Panc1 (cell line): ENCODE results near the gene FCN2. TPM values are rescaled to one million over a fixed set of nuclear protein-coding genes. Genes with fewer than 3 reads are reported as not detected.

Source experiments
- ATAC-seq: fragments of 200-7000 bp; cut with Tn5 transposase; 2 replicates; pipeline ENCODE4 v1.9.1; 2020; ENCODE audit warnings: mild to moderate bottlenecking, moderate library complexity
- BruUV-seq: library from RNA; stranded (reverse); fragments of 400-500 nt; replicated peaks from 2 replicates; lab custom pipeline; 2021; lab: Mats Ljungman, UMichigan
- CTCF ChIA-PET: fragments of 300-600 bp; sonication (Branson Sonifier 250); formaldehyde crosslinking; loops from one replicate; lab custom pipeline; 2022; ENCODE audit warnings: antibody characterized with exemption; lab: Charles Lee
- POLR2A ChIA-PET: fragments of 300-600 bp; sonication (Branson Sonifier 250); formaldehyde crosslinking; loops from one replicate; lab custom pipeline; 2022; ENCODE audit warnings: antibody characterized with exemption; lab: Charles Lee
- DNase-seq: peaks from one replicate; pipeline ENCODE4 v3.0.0-alpha.2; 2010; ENCODE audit warnings: low read depth, low spot score
- H3K27ac ChIP-seq: 2 replicates; pipeline ENCODE4 v1.5.1; 2011; ENCODE audit warnings: mild to moderate bottlenecking, low read length, inconsistent platforms
- H3K27me3 ChIP-seq: fragments of 200-500 bp; sonication (Bioruptor generic); 2 replicates; pipeline ENCODE4 v1.6.0; 2014; ENCODE audit warnings: low read length, inconsistent platforms; ENCODE audit not compliant: control insufficient read depth, insufficient read depth
- H3K36me3 ChIP-seq: fragments of 200-500 bp; sonication (Bioruptor generic); 2 replicates; pipeline ENCODE4 v1.5.1; 2014; ENCODE audit warnings: inconsistent platforms, mild to moderate bottlenecking, low read length, moderate library complexity; ENCODE audit not compliant: control insufficient read depth, insufficient read depth
- H3K4me1 ChIP-seq: 2 replicates; pipeline ENCODE4 v1.5.1; 2011; ENCODE audit warnings: inconsistent platforms, mild to moderate bottlenecking, low read length, moderate library complexity; ENCODE audit not compliant: control insufficient read depth, insufficient read depth
- H3K4me3 ChIP-seq, 2 experiments: 2 replicates each; pipeline ENCODE4 v1.5.1; 2011 to 2012; ENCODE audit warnings: low read depth in 2 of 2, low read length in 2 of 2, mild to moderate bottlenecking in 2 of 2, inconsistent platforms in 1 of 2, moderate library complexity in 1 of 2
- H3K9me3 ChIP-seq: fragments of 200-500 bp; sonication (Bioruptor generic); 2 replicates; pipeline ENCODE4 v1.5.1; 2014; ENCODE audit warnings: low read depth, mild to moderate bottlenecking, inconsistent platforms, low read length, moderate library complexity; ENCODE audit not compliant: control insufficient read depth, insufficient read depth
- POLR2AphosphoS5 ChIP-seq: IDR thresholded peaks from 2 replicates; pipeline ENCODE4 v1.6.1; 2012; ENCODE audit warnings: mild to moderate bottlenecking, low read depth, low read length, moderate library complexity
- SIN3A ChIP-seq: IDR thresholded peaks from 2 replicates; pipeline ENCODE4 v1.6.1; 2012; ENCODE audit warnings: low read depth, mild to moderate bottlenecking, low read length, moderate library complexity, borderline replicate concordance; ENCODE audit not compliant: insufficient read depth
- TCF7L2 ChIP-seq: IDR thresholded peaks from 2 replicates; pipeline ENCODE4 v1.6.1; 2011; ENCODE audit warnings: mild to moderate bottlenecking, low read depth, low read length, inconsistent platforms
- in situ Hi-C: cut with HindIII; loops from 2 replicates; pipeline ENCODE4 v1.10.0; 2016; ENCODE audit warnings: low sequenced_read_pairs, low pct_unique_long_range_greater_than_20kb
- intact Hi-C: fragments of 100-400 bp; cut with micrococcal nuclease; formaldehyde crosslinking; loops from one replicate; pipeline ENCODE4 v1.10.0; 2022; ENCODE audit not compliant: unreplicated experiment
- total RNA-seq: library from RNA; stranded (reverse); gene quantifications from one replicate; pipeline ENCODE4 v1.2.1, GENCODE V29; 2021; ENCODE audit not compliant: unreplicated experiment
- TF ChIP-seq, protein P1 (sequence below), 2 experiments: IDR thresholded peaks; 2 replicates each; pipeline ENCODE4 v1.6.1; 2011 to 2012; ENCODE audit warnings: low read depth in 2 of 2, control low read depth in 1 of 2, low read length in 1 of 2, mild to moderate bottlenecking in 1 of 2, moderate library complexity in 1 of 2; ENCODE audit not compliant: insufficient read depth in 1 of 2
- TF ChIP-seq, protein P2 (sequence below): fragments of 450-650 bp; IDR thresholded peaks from 2 replicates; pipeline ENCODE4 v1.5.1; 2017; ENCODE audit warnings: mild to moderate bottlenecking

The FCN2 gene
- total RNA-seq, 1 experiment from 2014 or later: not detected

DNA sequence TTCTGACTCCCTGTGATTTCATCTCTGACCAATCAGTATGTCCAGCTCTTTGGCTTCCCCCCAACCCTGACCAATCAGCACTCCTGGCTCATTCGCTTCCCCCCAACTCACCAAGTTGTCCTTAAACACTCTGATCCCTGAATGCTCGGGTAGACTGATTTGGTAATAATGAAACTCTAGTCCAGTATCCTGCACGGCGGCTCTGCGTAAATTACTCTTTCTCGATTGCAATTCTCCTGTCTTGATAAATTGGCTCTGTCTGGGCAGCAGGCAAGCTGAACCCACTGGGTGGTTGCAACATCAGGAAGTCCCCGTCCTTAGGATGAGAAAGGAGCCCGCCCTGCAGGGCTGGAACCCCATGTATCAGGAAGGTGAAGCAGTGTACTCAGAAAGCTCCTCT is 10.4 kb downstream of the FCN2 start:
- Histone ChIP-seq H3K4me1 (no peaks in the 10 kb centered on the region), H3K36me3 (no peaks in the 10 kb centered on the region), H3K27ac (no peak overlapping the region), H3K27me3 (no peaks in the 10 kb centered on the region; the same call in 1 of the 2 replicates), H3K9me3 (no peaks in the 10 kb centered on the region), H3K4me3 (no peak overlapping the region)
- in situ Hi-C loops: no loop called here
- ATAC-seq (no peak), DNase-seq (no peak)
- ChIA-PET POLR2A (interaction anchor here (0.6 kb wide), 1 partner anchor 177 kb away, joined by 6 read pairs; no protein-coding TSS in a partner anchor), CTCF (no interaction called here)
- intact Hi-C loops: no loop called here
- TF ChIP-seq SIN3A (no peak), TCF7L2 (no peak), POLR2AphosphoS5 (no peak)
- TF ChIP-seq, protein P1, sequence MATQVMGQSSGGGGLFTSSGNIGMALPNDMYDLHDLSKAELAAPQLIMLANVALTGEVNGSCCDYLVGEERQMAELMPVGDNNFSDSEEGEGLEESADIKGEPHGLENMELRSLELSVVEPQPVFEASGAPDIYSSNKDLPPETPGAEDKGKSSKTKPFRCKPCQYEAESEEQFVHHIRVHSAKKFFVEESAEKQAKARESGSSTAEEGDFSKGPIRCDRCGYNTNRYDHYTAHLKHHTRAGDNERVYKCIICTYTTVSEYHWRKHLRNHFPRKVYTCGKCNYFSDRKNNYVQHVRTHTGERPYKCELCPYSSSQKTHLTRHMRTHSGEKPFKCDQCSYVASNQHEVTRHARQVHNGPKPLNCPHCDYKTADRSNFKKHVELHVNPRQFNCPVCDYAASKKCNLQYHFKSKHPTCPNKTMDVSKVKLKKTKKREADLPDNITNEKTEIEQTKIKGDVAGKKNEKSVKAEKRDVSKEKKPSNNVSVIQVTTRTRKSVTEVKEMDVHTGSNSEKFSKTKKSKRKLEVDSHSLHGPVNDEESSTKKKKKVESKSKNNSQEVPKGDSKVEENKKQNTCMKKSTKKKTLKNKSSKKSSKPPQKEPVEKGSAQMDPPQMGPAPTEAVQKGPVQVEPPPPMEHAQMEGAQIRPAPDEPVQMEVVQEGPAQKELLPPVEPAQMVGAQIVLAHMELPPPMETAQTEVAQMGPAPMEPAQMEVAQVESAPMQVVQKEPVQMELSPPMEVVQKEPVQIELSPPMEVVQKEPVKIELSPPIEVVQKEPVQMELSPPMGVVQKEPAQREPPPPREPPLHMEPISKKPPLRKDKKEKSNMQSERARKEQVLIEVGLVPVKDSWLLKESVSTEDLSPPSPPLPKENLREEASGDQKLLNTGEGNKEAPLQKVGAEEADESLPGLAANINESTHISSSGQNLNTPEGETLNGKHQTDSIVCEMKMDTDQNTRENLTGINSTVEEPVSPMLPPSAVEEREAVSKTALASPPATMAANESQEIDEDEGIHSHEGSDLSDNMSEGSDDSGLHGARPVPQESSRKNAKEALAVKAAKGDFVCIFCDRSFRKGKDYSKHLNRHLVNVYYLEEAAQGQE (IDR thresholded peaks at IDR 0.05; ENCODE audit: insufficient read depth in 1 of 2, low read depth in 2 of 2, low read length in 1 of 2): no peak
- TF ChIP-seq, protein P2, sequence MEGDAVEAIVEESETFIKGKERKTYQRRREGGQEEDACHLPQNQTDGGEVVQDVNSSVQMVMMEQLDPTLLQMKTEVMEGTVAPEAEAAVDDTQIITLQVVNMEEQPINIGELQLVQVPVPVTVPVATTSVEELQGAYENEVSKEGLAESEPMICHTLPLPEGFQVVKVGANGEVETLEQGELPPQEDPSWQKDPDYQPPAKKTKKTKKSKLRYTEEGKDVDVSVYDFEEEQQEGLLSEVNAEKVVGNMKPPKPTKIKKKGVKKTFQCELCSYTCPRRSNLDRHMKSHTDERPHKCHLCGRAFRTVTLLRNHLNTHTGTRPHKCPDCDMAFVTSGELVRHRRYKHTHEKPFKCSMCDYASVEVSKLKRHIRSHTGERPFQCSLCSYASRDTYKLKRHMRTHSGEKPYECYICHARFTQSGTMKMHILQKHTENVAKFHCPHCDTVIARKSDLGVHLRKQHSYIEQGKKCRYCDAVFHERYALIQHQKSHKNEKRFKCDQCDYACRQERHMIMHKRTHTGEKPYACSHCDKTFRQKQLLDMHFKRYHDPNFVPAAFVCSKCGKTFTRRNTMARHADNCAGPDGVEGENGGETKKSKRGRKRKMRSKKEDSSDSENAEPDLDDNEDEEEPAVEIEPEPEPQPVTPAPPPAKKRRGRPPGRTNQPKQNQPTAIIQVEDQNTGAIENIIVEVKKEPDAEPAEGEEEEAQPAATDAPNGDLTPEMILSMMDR: no peak
- BruUV-seq: no TSS peak

DNA sequence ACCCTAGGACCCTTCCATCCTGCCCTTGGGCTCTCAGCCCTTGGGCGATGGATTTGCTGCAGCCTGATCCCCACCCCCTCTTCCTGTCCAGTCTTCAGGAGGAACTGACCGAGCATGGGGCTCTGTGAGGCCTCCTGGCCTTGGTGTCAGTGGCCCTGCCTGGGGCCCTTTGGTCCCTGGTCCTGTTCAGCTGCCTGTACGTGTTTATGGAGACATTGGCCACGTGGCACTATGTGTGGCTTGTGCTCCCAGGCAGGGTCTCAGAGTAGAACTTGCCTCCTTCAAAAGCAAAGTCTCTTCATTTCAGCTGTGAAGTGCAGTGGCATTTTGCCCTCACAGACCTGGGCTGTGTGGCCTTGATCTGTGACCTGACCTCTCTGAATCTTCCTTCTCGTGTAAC is 11.1 kb downstream of the FCN2 start:
- DNase-seq (no peak), ATAC-seq (no peak)
- Histone ChIP-seq H3K27ac (no peak overlapping the region), H3K36me3 (no peaks in the 10 kb centered on the region), H3K9me3 (no peaks in the 10 kb centered on the region), H3K4me1 (no peaks in the 10 kb centered on the region), H3K27me3 (no peaks in the 10 kb centered on the region; the same call in 1 of the 2 replicates), H3K4me3 (no peak overlapping the region)
- TF ChIP-seq SIN3A (no peak), TCF7L2 (no peak), POLR2AphosphoS5 (no peak)
- TF ChIP-seq, protein P2: no peak
- TF ChIP-seq, protein P1 (IDR thresholded peaks at IDR 0.05; ENCODE audit: insufficient read depth in 1 of 2, low read depth in 2 of 2, low read length in 1 of 2): no peak
- intact Hi-C loops (no loop called here), in situ Hi-C loops (no loop called here)
- ChIA-PET POLR2A (no interaction called here), CTCF (no interaction called here)
- BruUV-seq: no TSS peak
